H9 (cell line): ENCODE results near the gene INAFM1. TPM values are rescaled to one million over a fixed set of nuclear protein-coding genes. Genes with fewer than 3 reads are reported as not detected.

Experiments used
- DNase-seq: peaks from one replicate; pipeline ENCODE4 v3.0.0-alpha.2; 2017
- H2AFZ ChIP-seq: one replicate; pipeline ENCODE4 v1.6.1; 2013; ENCODE audit warnings: mild to moderate bottlenecking, low read length, control low read depth, moderate library complexity
- H2AK5ac ChIP-seq: 2 replicates; pipeline ENCODE4 v1.6.1; 2013; ENCODE audit warnings: low read length, control low read depth, mixed read lengths; ENCODE audit not compliant: insufficient read length
- H2BK120ac ChIP-seq: one replicate; pipeline ENCODE4 v1.6.1; 2013; ENCODE audit warnings: low read depth, mild to moderate bottlenecking, low read length, control low read depth, inconsistent platforms; ENCODE audit not compliant: poor library complexity, severe bottlenecking
- H2BK12ac ChIP-seq: 2 replicates; pipeline ENCODE4 v1.6.1; 2013; ENCODE audit warnings: low read length, control low read depth, mixed read lengths, low read depth; ENCODE audit not compliant: insufficient read length
- H2BK15ac ChIP-seq: 2 replicates; pipeline ENCODE4 v1.6.1; 2013; ENCODE audit warnings: low read depth, low read length, control low read depth
- H2BK20ac ChIP-seq: one replicate; pipeline ENCODE4 v1.6.1; 2013; ENCODE audit warnings: low read depth, mild to moderate bottlenecking, low read length, control low read depth, inconsistent platforms; ENCODE audit not compliant: poor library complexity, severe bottlenecking
- H2BK5ac ChIP-seq: 2 replicates; pipeline ENCODE4 v1.6.1; 2013; ENCODE audit warnings: low read length, control low read depth, mixed read lengths; ENCODE audit not compliant: insufficient read length
- H3K14ac ChIP-seq: 2 replicates; pipeline ENCODE4 v1.6.1; 2013; ENCODE audit warnings: low read length, control low read depth; ENCODE audit not compliant: insufficient read depth
- H3K18ac ChIP-seq: 2 replicates; pipeline ENCODE4 v1.6.1; 2013; ENCODE audit warnings: low read depth, mild to moderate bottlenecking, mixed read lengths, low read length, control low read depth; ENCODE audit not compliant: insufficient read length
- H3K23ac ChIP-seq: 2 replicates; pipeline ENCODE4 v1.6.1; 2013; ENCODE audit warnings: low read length, control low read depth, mixed read lengths, low read depth; ENCODE audit not compliant: insufficient read length
- H3K23me2 ChIP-seq: 2 replicates; pipeline ENCODE4 v1.6.1; 2013; ENCODE audit warnings: low read depth, mild to moderate bottlenecking, mixed read lengths, low read length, control low read depth; ENCODE audit not compliant: insufficient read length, poor library complexity, severe bottlenecking
- H3K27ac ChIP-seq: 2 replicates; pipeline ENCODE4 v1.5.1; 2013; ENCODE audit warnings: low read length, control low read depth, mixed read lengths, low read depth; ENCODE audit not compliant: insufficient read length
- H3K27me3 ChIP-seq: 2 replicates; pipeline ENCODE4 v1.6.1; 2013; ENCODE audit warnings: low read length, control low read depth, inconsistent platforms; ENCODE audit not compliant: insufficient read depth
- H3K4ac ChIP-seq: 2 replicates; pipeline ENCODE4 v1.6.1; 2013; ENCODE audit warnings: low read depth, mild to moderate bottlenecking, control low read depth, inconsistent platforms, low read length, moderate library complexity
- H3K4me1 ChIP-seq: 2 replicates; pipeline ENCODE4 v1.6.1; 2013; ENCODE audit warnings: low read length, control low read depth, inconsistent platforms; ENCODE audit not compliant: insufficient read depth
- H3K4me2 ChIP-seq: 2 replicates; pipeline ENCODE4 v1.6.1; 2013; ENCODE audit warnings: low read length, control low read depth, mixed read lengths; ENCODE audit not compliant: insufficient read length, insufficient read depth
- H3K56ac ChIP-seq: 2 replicates; pipeline ENCODE4 v1.6.1; 2013; ENCODE audit warnings: low read depth, mild to moderate bottlenecking, mixed read lengths, low read length, control low read depth; ENCODE audit not compliant: insufficient read length
- H3K79me1 ChIP-seq: 2 replicates; pipeline ENCODE4 v1.6.1; 2013; ENCODE audit warnings: low read depth, mild to moderate bottlenecking, moderate library complexity, low read length, control low read depth, inconsistent platforms; ENCODE audit not compliant: insufficient read depth, poor library complexity, severe bottlenecking
- H3K79me2 ChIP-seq: 2 replicates; pipeline ENCODE4 v1.6.1; 2013; ENCODE audit warnings: low read length, control low read depth, inconsistent platforms; ENCODE audit not compliant: insufficient read depth
- H3K9ac ChIP-seq: 2 replicates; pipeline ENCODE4 v1.6.1; 2013; ENCODE audit warnings: low read length, control low read depth, mixed read lengths; ENCODE audit not compliant: insufficient read length; ENCODE audit errors: extremely low read depth
- H3K9me3 ChIP-seq: one replicate; pipeline ENCODE4 v1.6.1; 2013; ENCODE audit warnings: low read depth, low read length, inconsistent platforms; ENCODE audit not compliant: control insufficient read depth
- H3T11ph ChIP-seq: one replicate; pipeline ENCODE4 v1.6.1; 2013; ENCODE audit warnings: mild to moderate bottlenecking, low read length, control low read depth, inconsistent platforms
- H4K20me1 ChIP-seq: one replicate; pipeline ENCODE4 v1.6.1; 2013; ENCODE audit not compliant: control insufficient read depth, insufficient read length, insufficient read depth
- H4K5ac ChIP-seq: 2 replicates; pipeline ENCODE4 v1.6.1; 2013; ENCODE audit warnings: low read depth, mild to moderate bottlenecking, mixed read lengths, low read length, control low read depth; ENCODE audit not compliant: insufficient read length
- H4K8ac ChIP-seq: replicated peaks from 2 replicates; pipeline ENCODE4 v1.6.1; 2013; ENCODE audit warnings: low read length, control low read depth, mixed read lengths, low read depth; ENCODE audit not compliant: insufficient read length
- H4K91ac ChIP-seq: 2 replicates; pipeline ENCODE4 v1.6.1; 2013; ENCODE audit warnings: low read depth, mild to moderate bottlenecking, moderate library complexity, mixed read lengths, low read length, control low read depth; ENCODE audit not compliant: insufficient read length
- H3K27ac Mint-ChIP-seq, 3 experiments: 2 replicates in 2 of 3; 3 replicates in 1 of 3; pipeline ENCODE4 v1.8.0; 2020 to 2021; ENCODE audit warnings: mixed read lengths in 3 of 3, mild to moderate bottlenecking in 1 of 3, moderate library complexity in 1 of 3
- H3K27me3 Mint-ChIP-seq: 2 replicates; pipeline ENCODE4 v1.8.0; 2021; ENCODE audit warnings: low read depth, mild to moderate bottlenecking, moderate library complexity, mixed read lengths
- H3K36me3 Mint-ChIP-seq, 3 experiments: 2 replicates in 2 of 3; 3 replicates in 1 of 3; pipeline ENCODE4 v1.8.0; 2020 to 2021; ENCODE audit warnings: low read depth in 3 of 3, mixed read lengths in 3 of 3; ENCODE audit not compliant: insufficient read depth in 1 of 3
- H3K4me1 Mint-ChIP-seq, 2 experiments: 2 replicates each; pipeline ENCODE4 v1.8.0; 2020; ENCODE audit warnings: mixed read lengths in 2 of 2
- H3K4me3 Mint-ChIP-seq, 2 experiments: 2 replicates in 1 of 2; 3 replicates in 1 of 2; pipeline ENCODE4 v1.8.0; 2020 to 2021; ENCODE audit warnings: mild to moderate bottlenecking in 2 of 2, mixed read lengths in 2 of 2, moderate library complexity in 1 of 2
- H3K9me3 Mint-ChIP-seq, 2 experiments: 2 replicates in 1 of 2; 3 replicates in 1 of 2; pipeline ENCODE4 v1.8.0; 2020; ENCODE audit warnings: mild to moderate bottlenecking in 2 of 2, mixed read lengths in 2 of 2, moderate library complexity in 1 of 2
- WGBS: extraction: QIAGEN DNeasy Blood & Tissue Kit; methylation state at CpG from one replicate; pipeline ENCODE4 v1.1.7; 2013; ENCODE audit warnings: missing lambda C conversion rate, low lambda C conversion rate, mixed read lengths; ENCODE audit not compliant: insufficient read length; ENCODE audit errors: extremely low coverage; 5-methylcytosine and 5-hydroxymethylcytosine counted together
- microRNA-seq: library from miRNA; unstranded; fragments of <30 nt; microRNA quantifications from one replicate; pipeline ENCODE4, GENCODE V29; 2020; ENCODE audit warnings: borderline microRNAs expressed
- total RNA-seq: library from RNA; stranded (reverse); gene quantifications from 2 replicates; pipeline ENCODE4 v1.2.1, GENCODE V29; 2021
- TF ChIP-seq, protein P1 (sequence below): fragments of 200-600 bp; sonication (generic); conservative IDR thresholded peaks from 3 replicates; pipeline ENCODE4 v1.8.0; 2021; ENCODE audit warnings: antibody characterized with exemption, mild to moderate bottlenecking

The INAFM1 gene
- total RNA-seq, 1 experiment from 2014 or later: 8.5 TPM

GRCh38 chr19:47324502-47324901 lies 49.8 kb downstream of the INAFM1 start:
- Histone ChIP-seq H2BK15ac (no peak overlapping the region), H3K4ac (no peak overlapping the region; the same call in 1 of the 2 replicates), H2BK12ac (no peak overlapping the region), H3K14ac (peak overlapping the region; percentile 12; the same call in 1 of the 2 replicates), H3K27ac (no peak overlapping the region), H3K4me1 (no peaks in the 10 kb centered on the region), H3K9ac (no peak overlapping the region), H3T11ph (no peak overlapping the region), H4K91ac (no peak overlapping the region), H3K4me2 (no peak overlapping the region), H4K20me1 (no peaks in the 10 kb centered on the region), H3K9me3 (no peaks in the 10 kb centered on the region), H3K56ac (no peak overlapping the region), H3K79me1 (no peaks in the 10 kb centered on the region), H4K5ac (no peak overlapping the region), H2AK5ac (no peak overlapping the region), H2AFZ (peak overlapping the region; percentile 23), H3K18ac (peak overlapping the region; percentile 17), H3K23ac (no peak overlapping the region), H3K23me2 (peaks cover 3% of the 10 kb centered on the region), H2BK120ac (no peak overlapping the region), H4K8ac (no peak overlapping the region), H2BK5ac (no peak overlapping the region), H3K79me2 (no peaks in the 10 kb centered on the region), H3K27me3 (no peaks in the 10 kb centered on the region), H2BK20ac (no peak overlapping the region)
- TF ChIP-seq, protein P1, sequence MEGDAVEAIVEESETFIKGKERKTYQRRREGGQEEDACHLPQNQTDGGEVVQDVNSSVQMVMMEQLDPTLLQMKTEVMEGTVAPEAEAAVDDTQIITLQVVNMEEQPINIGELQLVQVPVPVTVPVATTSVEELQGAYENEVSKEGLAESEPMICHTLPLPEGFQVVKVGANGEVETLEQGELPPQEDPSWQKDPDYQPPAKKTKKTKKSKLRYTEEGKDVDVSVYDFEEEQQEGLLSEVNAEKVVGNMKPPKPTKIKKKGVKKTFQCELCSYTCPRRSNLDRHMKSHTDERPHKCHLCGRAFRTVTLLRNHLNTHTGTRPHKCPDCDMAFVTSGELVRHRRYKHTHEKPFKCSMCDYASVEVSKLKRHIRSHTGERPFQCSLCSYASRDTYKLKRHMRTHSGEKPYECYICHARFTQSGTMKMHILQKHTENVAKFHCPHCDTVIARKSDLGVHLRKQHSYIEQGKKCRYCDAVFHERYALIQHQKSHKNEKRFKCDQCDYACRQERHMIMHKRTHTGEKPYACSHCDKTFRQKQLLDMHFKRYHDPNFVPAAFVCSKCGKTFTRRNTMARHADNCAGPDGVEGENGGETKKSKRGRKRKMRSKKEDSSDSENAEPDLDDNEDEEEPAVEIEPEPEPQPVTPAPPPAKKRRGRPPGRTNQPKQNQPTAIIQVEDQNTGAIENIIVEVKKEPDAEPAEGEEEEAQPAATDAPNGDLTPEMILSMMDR: no peak
- DNase-seq: no peak
- peaks cover 7% of the 10 kb centered on the region for H3K27me3 Mint-ChIP-seq
- no peaks in the 10 kb centered on the region; a peak in 1 of 7 replicates for H3K36me3 Mint-ChIP-seq
- no peak overlapping the region for H3K4me3 Mint-ChIP-seq
- no CpG with 5 or more reads among the region's 9 CpGs for WGBS
- no peaks in the 10 kb centered on the region; a peak in 1 of 5 replicates for H3K9me3 Mint-ChIP-seq
- no peak overlapping the region for H3K27ac Mint-ChIP-seq
- peaks cover 0 to 3% of the 10 kb centered on the region in 2 experiments; a peak in 1 of 4 replicates for H3K4me1 Mint-ChIP-seq

Small RNA genes within 50 kb of the gene (microRNA-seq; reads per million reads assigned to microRNA genes)
- gene MIR3190 (not detected), gene MIR3191 (not detected)

Other genes with a start within 250 kb of the INAFM1 start
- gene TMEM160, start 226.3 kb upstream of the INAFM1 start, total RNA-seq: 65.1 and 66.9 TPM in 2 replicates
- 105 and 109 TPM in 2 replicates for gene ZC3H4, start 161.1 kb upstream of the INAFM1 start, total RNA-seq
- gene SAE1, start 144.1 kb upstream of the INAFM1 start, total RNA-seq: 232 and 234 TPM in 2 replicates
- gene BBC3, start 43.7 kb upstream of the INAFM1 start, total RNA-seq: 23.2 and 24.8 TPM in 2 replicates
- gene CCDC9, start 18.4 kb upstream of the INAFM1 start, total RNA-seq: 34.4 and 36.9 TPM in 2 replicates
- gene C5AR1, start 35.0 kb downstream of the INAFM1 start, total RNA-seq: 1.8 TPM in 2 replicates
- gene C5AR2, start 57.3 kb downstream of the INAFM1 start, total RNA-seq: not detected in 2 replicates
- 38.2 and 38.3 TPM in 2 replicates for gene DHX34, start 74.4 kb downstream of the INAFM1 start, total RNA-seq
- gene MEIS3, start 144.6 kb downstream of the INAFM1 start, total RNA-seq: 43.8 and 44.0 TPM in 2 replicates
- gene SLC8A2, start 197.0 kb downstream of the INAFM1 start, total RNA-seq: 10.7 and 11.3 TPM in 2 replicates
- gene KPTN, start 209.3 kb downstream of the INAFM1 start, total RNA-seq: 33.6 and 35.4 TPM in 2 replicates
- gene NAPA, start 240.2 kb downstream of the INAFM1 start, total RNA-seq: 62.3 and 62.8 TPM in 2 replicates